Activated CD4-positive, alpha-beta memory T cell treated with anti-CD3 and anti-CD28 coated beads for 36 hours (primary cell): ENCODE results near the gene MLH3. TPM values are rescaled to one million over a fixed set of nuclear protein-coding genes. Genes with fewer than 3 reads are reported as not detected.

ENCODE experiments used
- CTCF ChIA-PET: fragments of 350-600 bp; sonication (Branson Sonifier 250); formaldehyde crosslinking; loops from one replicate; lab custom pipeline; 2021; ENCODE audit warnings: antibody characterized with exemption, inconsistent platforms; lab: Charles Lee
- POLR2A ChIA-PET: fragments of 350-600 bp; sonication (Branson Sonifier 250); formaldehyde crosslinking; loops from one replicate; lab custom pipeline; 2021; ENCODE audit warnings: antibody characterized with exemption; lab: Charles Lee
- DNase-seq: peaks from one replicate; pipeline ENCODE4 v3.0.0-alpha.2; 2020
- H3K27ac Mint-ChIP-seq: one replicate; pipeline ENCODE4 v1.8.0; 2021; ENCODE audit warnings: mixed read lengths
- H3K27me3 Mint-ChIP-seq: one replicate; pipeline ENCODE4 v1.8.0; 2021; ENCODE audit warnings: mixed read lengths
- H3K36me3 Mint-ChIP-seq: one replicate; pipeline ENCODE4 v1.8.0; 2021; ENCODE audit warnings: mixed read lengths
- H3K4me1 Mint-ChIP-seq: one replicate; pipeline ENCODE4 v1.8.0; 2021; ENCODE audit warnings: low read depth, mixed read lengths
- H3K4me3 Mint-ChIP-seq: one replicate; pipeline ENCODE4 v1.8.0; 2021; ENCODE audit warnings: mild to moderate bottlenecking, mixed read lengths
- H3K9me3 Mint-ChIP-seq: one replicate; pipeline ENCODE4 v1.8.0; 2021; ENCODE audit warnings: mixed read lengths
- intact Hi-C: fragments of 100-400 bp; cut with micrococcal nuclease; formaldehyde crosslinking; loops from one replicate; pipeline ENCODE4 v1.15.1; 2023
- total RNA-seq, 2 experiments: library from RNA; stranded (reverse); gene quantifications; one replicate each; pipeline ENCODE4 v1.2.3, GENCODE V29; 2021

Gene MLH3
- total RNA-seq, 2 experiments from 2014 or later: 19.7 to 21.2 TPM

DNA sequence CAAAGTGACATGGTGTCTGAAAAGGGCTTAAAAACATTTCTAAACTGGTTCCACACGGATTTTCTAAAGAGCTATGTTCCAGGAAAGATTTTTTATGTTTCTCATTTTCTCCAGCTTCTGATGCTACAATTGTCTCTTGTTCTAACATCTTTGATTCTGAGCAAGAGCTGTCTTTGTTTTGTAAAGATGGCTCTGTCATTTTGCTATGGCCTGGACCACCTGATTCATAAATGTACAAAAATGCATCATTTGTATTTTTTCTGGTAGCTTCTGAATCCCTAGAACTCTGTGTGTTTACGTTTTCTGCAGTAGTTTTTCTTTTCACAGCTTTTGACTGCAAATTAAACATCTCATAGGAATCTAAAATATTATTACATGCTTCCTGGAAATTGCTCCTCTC lies 3.2 kb downstream of the MLH3 start:
- Mint-ChIP-seq H3K27ac (no peak overlapping the region), H3K9me3 (no peaks in the 10 kb centered on the region), H3K4me1 (peaks cover 70% of the 10 kb centered on the region), H3K36me3 (peaks cover 24% of the 10 kb centered on the region), H3K4me3 (no peak overlapping the region), H3K27me3 (no peaks in the 10 kb centered on the region)
- POLR2A ChIA-PET: no interaction called here
- no peak for DNase-seq
- CTCF ChIA-PET: interaction anchor here (0.6 to 1.7 kb wide), 3 partner anchors 41 to 436 kb away, joined by 3 to 7 read pairs (median 6); no protein-coding TSS in a partner anchor
- intact Hi-C loops: no loop called here

DNA sequence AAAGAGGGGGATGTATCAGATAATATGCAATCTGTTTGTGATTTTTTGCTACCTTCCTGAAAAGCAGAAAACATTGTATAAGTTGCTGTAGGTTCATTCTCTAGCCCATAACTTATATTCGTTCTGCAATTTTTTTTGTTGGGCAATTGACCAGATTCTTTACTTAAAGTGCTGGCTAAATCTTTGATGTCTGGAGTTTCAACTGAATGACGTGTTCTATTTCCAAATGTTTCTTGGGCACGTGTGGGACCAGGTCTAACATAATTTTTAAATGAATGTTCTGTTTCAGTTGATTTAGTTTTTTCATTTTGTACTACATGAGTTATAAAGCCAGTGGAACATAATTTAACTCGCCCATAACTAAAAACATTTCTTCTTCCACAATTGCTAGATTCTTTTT lies 3.8 kb downstream of the MLH3 start:
- CTCF ChIA-PET: interaction anchor here (1.5 to 1.7 kb wide), 2 partner anchors 42 to 187 kb away, joined by 6 to 7 read pairs; no protein-coding TSS in a partner anchor
- Mint-ChIP-seq H3K27me3 (no peaks in the 10 kb centered on the region), H3K36me3 (peaks cover 24% of the 10 kb centered on the region), H3K27ac (no peak overlapping the region), H3K4me3 (no peak overlapping the region), H3K9me3 (no peaks in the 10 kb centered on the region), H3K4me1 (peaks cover 64% of the 10 kb centered on the region)
- DNase-seq: no peak
- POLR2A ChIA-PET: interaction anchor here (0.7 kb wide), 1 partner anchor 34 kb away, joined by 4 read pairs; no protein-coding TSS in a partner anchor
- intact Hi-C loops: loop anchor here (1.0 to 2.0 kb wide), 2 partner anchors 45 to 206 kb away; partner anchors contain the start of gene EIF2B2

DNA sequence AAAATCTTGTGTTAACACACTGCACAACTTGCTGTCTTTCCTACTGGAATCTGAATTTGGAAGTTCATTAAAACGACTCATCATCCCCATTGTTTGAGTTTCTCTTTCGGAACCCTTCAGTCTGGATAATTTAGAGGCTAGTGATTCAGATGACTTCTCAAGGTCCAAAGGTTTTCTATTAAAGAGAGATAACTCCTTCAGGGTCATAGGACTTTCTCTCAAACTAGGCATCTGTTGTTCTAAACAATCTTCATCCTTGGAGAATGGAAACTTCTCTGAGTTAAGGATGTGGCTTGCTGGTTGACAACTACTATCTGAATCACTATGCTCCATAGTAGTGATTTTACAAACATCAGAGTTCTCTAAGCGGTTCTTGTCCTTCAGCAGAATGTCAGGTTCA lies 4.4 kb downstream of the MLH3 start:
- Mint-ChIP-seq H3K36me3 (peaks cover 24% of the 10 kb centered on the region), H3K4me1 (peaks cover 64% of the 10 kb centered on the region)
- CTCF ChIA-PET: interaction anchor here (1.4 kb wide), 1 partner anchor 41 kb away, joined by 3 read pairs; no protein-coding TSS in a partner anchor

DNA sequence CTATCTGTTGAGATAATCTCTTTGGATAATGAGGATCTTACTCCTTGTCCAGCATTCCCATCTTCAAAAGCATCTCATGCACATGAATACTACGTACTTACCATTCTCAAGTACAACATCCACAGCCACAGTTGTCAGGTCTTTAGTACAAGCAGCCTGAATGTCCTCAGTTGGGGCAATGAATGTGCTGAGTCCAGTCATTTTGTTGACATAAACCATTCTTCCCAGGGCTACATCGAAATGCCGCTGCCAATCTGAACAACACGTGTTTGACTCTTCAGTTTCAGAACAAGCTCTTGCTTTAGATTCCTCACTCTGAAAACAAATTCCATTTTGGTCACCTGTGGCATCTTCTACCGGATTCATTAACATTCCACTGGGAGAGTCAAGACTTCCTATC lies 5.0 kb downstream of the MLH3 start:
- POLR2A ChIA-PET: no interaction called here
- intact Hi-C loops: loop anchor here (2.0 kb wide), 1 partner anchor 43 kb away; the partner anchor contains the start of gene EIF2B2
- Mint-ChIP-seq H3K9me3 (no peaks in the 10 kb centered on the region), H3K27me3 (no peaks in the 10 kb centered on the region), H3K27ac (no peak overlapping the region), H3K36me3 (peaks cover 21% of the 10 kb centered on the region), H3K4me1 (peaks cover 60% of the 10 kb centered on the region), H3K4me3 (no peak overlapping the region)
- DNase-seq: no peak
- CTCF ChIA-PET: interaction anchor here (1.4 kb wide), 2 partner anchors 17 to 42 kb away, joined by 3 read pairs; no protein-coding TSS in a partner anchor

More for the DNA sequence above, 4.4 kb downstream of the MLH3 start:
- POLR2A ChIA-PET: interaction anchor here (0.7 kb wide), 1 partner anchor 34 kb away, joined by 4 read pairs; no protein-coding TSS in a partner anchor
- DNase-seq: no peak
- H3K27ac Mint-ChIP-seq: no peak overlapping the region
- H3K27me3 Mint-ChIP-seq: no peaks in the 10 kb centered on the region
- intact Hi-C loops: loop anchor here (1.0 to 2.0 kb wide), 2 partner anchors 44 to 206 kb away; partner anchors contain the start of gene EIF2B2
- H3K4me3 Mint-ChIP-seq: no peak overlapping the region
- H3K9me3 Mint-ChIP-seq: no peaks in the 10 kb centered on the region

DNA sequence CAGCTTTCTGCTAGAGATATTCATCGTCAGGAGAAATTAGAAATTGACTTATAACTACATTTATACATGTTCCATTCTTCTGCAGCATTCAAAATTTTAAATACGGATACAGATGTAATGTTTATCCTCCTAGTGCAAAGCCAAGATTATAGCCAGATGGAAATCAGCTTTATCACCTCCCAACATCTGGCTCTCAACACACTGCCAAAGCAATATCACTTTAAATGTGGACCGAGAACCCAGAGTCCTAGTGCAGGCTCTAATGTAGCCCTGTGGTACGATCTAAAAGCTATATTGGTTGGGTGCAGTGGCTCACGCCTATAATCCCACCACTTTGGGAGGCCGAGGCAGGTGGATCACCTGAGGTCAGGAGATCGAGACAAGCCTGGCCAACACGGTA lies 6.5 kb downstream of the MLH3 start:
- Mint-ChIP-seq H3K9me3 (no peaks in the 10 kb centered on the region), H3K27me3 (no peaks in the 10 kb centered on the region), H3K36me3 (peaks cover 21% of the 10 kb centered on the region), H3K27ac (no peak overlapping the region), H3K4me1 (peaks cover 49% of the 10 kb centered on the region), H3K4me3 (no peak overlapping the region)
- POLR2A ChIA-PET: interaction anchor here (1.7 kb wide), 1 partner anchor 19 kb away, joined by 4 read pairs; the partner anchor contains the start of gene ACYP1
- CTCF ChIA-PET: interaction anchor here (0.7 to 1.3 kb wide), 2 partner anchors 22 to 259 kb away, joined by 3 to 5 read pairs; no protein-coding TSS in a partner anchor
- DNase-seq: no peak
- intact Hi-C loops: no loop called here

DNA sequence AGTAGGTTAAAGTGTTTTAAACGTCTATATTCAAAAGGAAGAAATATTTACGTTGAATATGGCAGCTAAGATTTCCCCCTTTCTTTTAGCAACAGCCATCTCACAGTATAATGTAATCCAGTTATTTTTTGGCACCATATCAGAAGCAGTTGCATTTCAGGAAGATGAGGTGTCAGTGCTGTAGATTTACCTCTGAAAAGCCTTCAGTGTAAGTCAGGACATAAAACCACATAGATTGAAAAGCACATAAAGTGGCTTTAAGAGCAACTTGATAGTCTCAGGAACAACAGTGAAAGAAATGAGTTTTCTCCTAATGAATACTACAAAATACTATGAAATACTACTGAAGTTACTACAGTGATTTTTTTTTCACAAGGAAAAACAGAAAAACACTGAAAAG lies 6.9 kb downstream of the MLH3 start:
- DNase-seq: no peak
- Mint-ChIP-seq H3K9me3 (no peaks in the 10 kb centered on the region), H3K27me3 (no peaks in the 10 kb centered on the region), H3K4me1 (peaks cover 46% of the 10 kb centered on the region), H3K27ac (no peak overlapping the region), H3K4me3 (no peak overlapping the region), H3K36me3 (peaks cover 17% of the 10 kb centered on the region)
- POLR2A ChIA-PET: interaction anchor here (1.7 kb wide), 1 partner anchor 20 kb away, joined by 4 read pairs; the partner anchor contains the start of gene ACYP1
- CTCF ChIA-PET: interaction anchor here (0.7 kb wide), 1 partner anchor 260 kb away, joined by 5 read pairs; no protein-coding TSS in a partner anchor
- intact Hi-C loops: no loop called here

DNA sequence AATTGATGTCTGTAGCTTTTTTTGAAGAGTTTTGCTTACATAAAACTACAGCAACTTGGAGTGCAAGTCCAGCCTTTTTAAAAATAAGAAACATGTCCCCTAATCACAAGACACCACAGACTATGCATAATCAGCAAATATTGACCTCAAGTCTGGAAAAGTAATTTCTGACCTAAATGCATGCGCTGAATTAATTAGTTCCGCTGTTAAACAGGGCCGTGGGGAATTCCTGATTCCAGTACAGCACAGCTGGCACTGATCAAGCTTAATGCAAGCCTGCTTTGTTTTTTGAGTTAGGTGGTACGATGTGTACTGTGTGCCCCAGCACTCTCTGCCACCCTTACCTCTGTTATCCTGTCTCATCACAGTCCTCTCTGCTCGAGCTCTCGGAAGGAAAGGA lies 9.2 kb downstream of the MLH3 start:
- peaks cover 26% of the 10 kb centered on the region for H3K4me1 Mint-ChIP-seq
- ChIA-PET POLR2A (no interaction called here), CTCF (interaction anchor here (1.4 kb wide), 1 partner anchor 46 kb away, joined by 3 read pairs; no protein-coding TSS in a partner anchor)
- intact Hi-C loops: no loop called here
- no peak for DNase-seq
- H3K9me3 Mint-ChIP-seq: no peaks in the 10 kb centered on the region
- no peak overlapping the region for H3K4me3 Mint-ChIP-seq
- peaks cover 15% of the 10 kb centered on the region for H3K36me3 Mint-ChIP-seq
- no peak overlapping the region for H3K27ac Mint-ChIP-seq
- no peaks in the 10 kb centered on the region for H3K27me3 Mint-ChIP-seq

DNA sequence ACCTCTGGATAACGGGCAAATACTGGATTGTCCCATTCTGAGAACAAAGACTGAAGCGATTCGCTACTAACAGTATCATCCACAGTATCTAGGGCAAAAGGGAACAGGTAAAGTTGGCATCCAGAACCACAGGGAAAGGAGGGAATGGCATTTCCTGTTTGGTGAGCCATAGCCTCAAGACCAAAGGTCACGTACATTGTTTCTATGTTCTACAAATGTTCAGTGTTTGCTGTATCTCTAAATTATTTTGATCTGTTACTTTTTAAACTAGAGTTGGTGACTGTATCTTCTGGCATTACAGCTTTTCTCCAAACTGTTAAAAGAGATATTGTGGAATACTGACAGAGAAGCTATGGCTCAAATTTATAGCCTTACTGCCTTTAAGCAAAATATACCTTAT lies 9.7 kb downstream of the MLH3 start:
- intact Hi-C loops: no loop called here
- Mint-ChIP-seq H3K27ac (no peak overlapping the region), H3K36me3 (peaks cover 15% of the 10 kb centered on the region), H3K9me3 (no peaks in the 10 kb centered on the region), H3K4me3 (no peak overlapping the region), H3K27me3 (no peaks in the 10 kb centered on the region), H3K4me1 (peaks cover 22% of the 10 kb centered on the region)
- POLR2A ChIA-PET: no interaction called here
- no peak for DNase-seq
- CTCF ChIA-PET: interaction anchor here (1.4 kb wide), 1 partner anchor 47 kb away, joined by 3 read pairs; no protein-coding TSS in a partner anchor

DNA sequence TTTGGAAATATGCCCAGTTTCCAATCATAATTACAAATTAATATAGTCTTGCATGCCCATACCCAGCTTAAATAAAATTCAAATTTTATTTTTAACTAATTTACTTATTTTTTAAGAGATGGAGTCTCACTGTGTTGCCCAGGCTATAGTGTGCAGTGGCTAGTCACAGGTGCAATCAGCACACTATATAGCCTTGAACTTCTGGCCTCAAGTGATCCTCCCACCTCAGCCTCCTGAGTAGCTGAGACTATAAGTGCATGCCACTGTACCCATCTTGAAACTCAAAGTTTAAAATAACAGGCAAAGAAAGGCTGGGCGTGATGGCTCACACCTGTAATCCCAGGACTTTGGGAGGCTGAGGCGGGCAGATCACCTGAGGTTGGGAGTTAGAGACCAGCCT lies 10.3 kb downstream of the MLH3 start:
- POLR2A ChIA-PET: no interaction called here
- Mint-ChIP-seq H3K27me3 (no peaks in the 10 kb centered on the region), H3K4me1 (peaks cover 16% of the 10 kb centered on the region), H3K9me3 (no peaks in the 10 kb centered on the region), H3K4me3 (no peak overlapping the region), H3K27ac (no peak overlapping the region), H3K36me3 (peaks cover 12% of the 10 kb centered on the region)
- CTCF ChIA-PET: no interaction called here
- intact Hi-C loops: no loop called here
- no peak for DNase-seq

DNA sequence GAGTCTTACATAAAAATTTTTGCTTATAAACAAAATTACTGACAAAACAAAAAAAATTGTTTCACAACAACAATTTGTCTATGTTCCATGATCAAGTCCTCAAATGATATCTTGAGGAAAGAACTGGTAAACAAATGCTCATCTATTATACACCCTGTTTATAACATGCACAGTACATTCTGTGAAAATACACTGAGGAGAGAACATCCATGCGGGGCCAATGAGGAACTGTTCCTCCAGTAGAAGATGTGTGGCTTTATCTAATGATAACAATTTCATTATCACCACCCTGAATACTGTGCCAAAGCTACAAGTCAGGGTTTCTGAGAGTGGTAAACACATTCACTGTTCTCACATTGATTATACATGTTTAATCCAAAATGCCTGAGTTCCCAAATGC lies 10.8 kb downstream of the MLH3 start:
- H3K36me3 Mint-ChIP-seq: peaks cover 14% of the 10 kb centered on the region
- no peak overlapping the region for H3K4me3 Mint-ChIP-seq
- ChIA-PET CTCF (no interaction called here), POLR2A (no interaction called here)
- intact Hi-C loops: no loop called here
- H3K27me3 Mint-ChIP-seq: no peaks in the 10 kb centered on the region
- H3K9me3 Mint-ChIP-seq: no peaks in the 10 kb centered on the region
- H3K27ac Mint-ChIP-seq: no peak overlapping the region
- no peak for DNase-seq
- H3K4me1 Mint-ChIP-seq: peaks cover 13% of the 10 kb centered on the region

DNA sequence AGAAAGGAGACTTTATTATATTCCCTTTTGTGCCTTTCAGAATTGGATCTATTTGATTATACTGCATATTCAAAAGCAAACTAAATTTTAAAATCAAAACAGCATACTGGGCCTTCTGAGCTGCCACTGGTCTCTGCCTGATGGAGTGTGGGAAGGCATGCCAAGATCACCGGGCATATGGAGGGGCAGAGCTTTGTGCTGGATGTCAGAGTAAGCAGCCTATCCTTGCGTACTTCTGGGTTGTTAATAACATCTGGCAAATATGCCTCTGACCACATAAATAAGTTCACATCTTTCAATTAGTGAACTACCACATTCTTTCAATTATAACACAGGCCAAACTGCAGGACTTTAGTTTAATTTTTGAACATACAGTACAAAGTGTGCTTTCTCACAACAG lies 18.3 kb downstream of the MLH3 start:
- Mint-ChIP-seq H3K9me3 (no peaks in the 10 kb centered on the region), H3K4me1 (no peaks in the 10 kb centered on the region), H3K36me3 (peaks cover 35% of the 10 kb centered on the region), H3K4me3 (no peak overlapping the region), H3K27ac (no peak overlapping the region), H3K27me3 (no peaks in the 10 kb centered on the region)
- ChIA-PET POLR2A (no interaction called here), CTCF (no interaction called here)
- DNase-seq: no peak
- intact Hi-C loops: no loop called here

DNA sequence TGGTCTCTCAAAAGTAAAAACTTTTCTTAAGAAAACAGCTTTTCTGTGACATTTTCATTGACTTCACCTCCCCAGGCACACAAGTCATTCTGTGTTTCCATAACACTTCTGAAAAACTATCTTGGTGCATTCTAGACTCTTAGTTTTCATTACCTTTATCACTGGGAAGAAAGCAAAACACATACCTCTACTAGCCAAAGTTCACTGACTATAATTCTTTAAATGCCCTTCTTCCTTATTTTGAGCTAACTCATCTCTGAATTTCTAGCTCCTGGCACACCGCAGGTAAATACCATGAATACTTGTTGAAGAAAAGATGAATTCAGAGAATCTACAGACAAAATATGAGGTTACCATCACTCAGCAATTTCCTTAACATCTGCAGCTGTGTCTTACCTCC lies 21.1 kb downstream of the MLH3 start:
- Mint-ChIP-seq H3K4me1 (no peaks in the 10 kb centered on the region), H3K27ac (no peak overlapping the region), H3K9me3 (no peaks in the 10 kb centered on the region), H3K36me3 (peaks cover 32% of the 10 kb centered on the region), H3K4me3 (no peak overlapping the region), H3K27me3 (no peaks in the 10 kb centered on the region)
- CTCF ChIA-PET: interaction anchor here (1.2 kb wide), 1 partner anchor 85 kb away, joined by 7 read pairs; no protein-coding TSS in a partner anchor
- POLR2A ChIA-PET: interaction anchor here (0.6 kb wide), 1 partner anchor 925 kb away, joined by 3 read pairs; no protein-coding TSS in a partner anchor
- intact Hi-C loops: no loop called here
- no peak for DNase-seq
